HG03342 (cell line): ENCODE results near the gene BIN2.
"Not testable (repeated sequence)": the region's sequence is repeated elsewhere in the genome, so short reads cannot be mapped to it uniquely, and the experiment has no call there.

Experiments used
- ATAC-seq: cut with Tn5 transposase; IDR thresholded peaks from one replicate; pipeline ENCODE4 v1.9.1; 2021; ENCODE audit warnings: mild to moderate bottlenecking, moderate library complexity; ENCODE audit not compliant: unreplicated experiment

Gene BIN2

GRCh38 chr12:51263341-51263740 lies 60.6 kb downstream of the BIN2 start:
- ATAC-seq = no peak

DNA sequence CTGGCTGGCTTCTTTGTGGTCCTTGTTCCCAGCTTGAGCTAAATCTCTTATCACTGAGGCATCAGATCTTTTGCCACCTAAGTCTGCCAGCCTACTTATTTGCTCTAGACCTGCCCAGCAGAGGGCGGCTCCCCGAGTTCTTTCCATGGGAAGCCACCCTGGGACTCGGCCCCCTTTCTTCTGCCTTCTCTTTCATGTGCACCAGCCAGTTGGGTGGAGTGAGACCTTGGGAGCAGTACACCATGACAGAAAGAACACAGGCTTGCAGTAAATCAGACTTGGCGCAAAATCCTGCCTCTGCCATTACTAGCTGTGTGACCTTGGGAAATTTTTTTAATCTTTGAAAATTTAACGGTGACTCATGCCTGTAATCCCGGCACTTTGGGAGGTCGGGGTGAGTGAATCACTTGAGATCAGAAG lies 61.2 kb downstream of the BIN2 start:
- no peak for ATAC-seq

GRCh38 chr12:51259600-51259999 lies 64.4 kb downstream of the BIN2 start:
- not testable (repeated sequence) for ATAC-seq

DNA sequence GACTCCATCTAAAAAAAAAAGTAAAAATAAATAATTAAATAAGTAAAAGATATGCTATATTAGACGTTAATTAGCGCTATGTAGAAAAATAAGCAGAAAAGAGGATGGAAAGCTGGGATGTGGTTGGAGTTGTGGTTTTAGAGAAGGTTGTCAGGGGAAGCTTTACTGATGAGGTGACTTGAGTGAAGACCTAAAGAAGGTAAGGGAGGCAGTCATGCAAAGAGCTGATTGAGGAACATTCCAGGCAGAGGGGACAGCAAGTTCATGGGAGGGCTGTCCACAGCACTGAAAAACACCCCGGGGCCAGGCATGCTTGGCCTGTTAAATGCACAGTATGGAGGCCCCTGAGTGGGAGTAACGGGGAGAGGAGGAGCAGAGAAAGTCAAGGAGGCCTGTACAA lies 69.4 kb downstream of the BIN2 start:
- ATAC-seq = no peak

- no peak for ATAC-seq
These were observed 70.7 kb downstream of the BIN2 start for GRCh38 chr12:51253276-51253675.

GRCh38 chr12:51247523-51248206 lies 76.3 kb downstream of the BIN2 start:
- no peak for ATAC-seq

GRCh38 chr12:51246254-51246853 lies 77.6 kb downstream of the BIN2 start:
- ATAC-seq = no peak

- ATAC-seq = no peak
These were observed 78.3 kb downstream of the BIN2 start for GRCh38 chr12:51245476-51246253.

GRCh38 chr12:51244269-51244668 lies 79.7 kb downstream of the BIN2 start:
- ATAC-seq = no peak

- ATAC-seq = no peak
These were observed 81.1 kb downstream of the BIN2 start for GRCh38 chr12:51242876-51243275.

DNA sequence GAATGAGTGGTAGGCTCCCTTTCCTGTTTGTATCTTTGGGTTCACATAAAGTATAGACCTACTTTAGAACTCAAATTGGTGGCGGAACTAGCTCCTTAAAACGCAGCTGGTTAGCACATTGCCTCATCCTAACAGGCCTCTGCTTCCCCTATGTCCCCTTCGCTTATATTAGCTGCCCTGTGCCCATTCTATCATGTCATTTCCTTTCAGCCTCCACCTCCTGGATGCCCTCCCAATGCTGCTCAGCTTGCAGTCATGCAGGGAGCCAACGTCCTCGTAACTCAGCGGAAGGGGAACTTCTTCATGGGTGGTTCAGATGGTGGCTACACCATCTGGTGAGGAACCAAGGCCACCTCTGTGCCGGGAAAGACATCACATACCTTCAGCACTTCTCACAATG lies 81.9 kb downstream of the BIN2 start:
- ATAC-seq = no peak

DNA sequence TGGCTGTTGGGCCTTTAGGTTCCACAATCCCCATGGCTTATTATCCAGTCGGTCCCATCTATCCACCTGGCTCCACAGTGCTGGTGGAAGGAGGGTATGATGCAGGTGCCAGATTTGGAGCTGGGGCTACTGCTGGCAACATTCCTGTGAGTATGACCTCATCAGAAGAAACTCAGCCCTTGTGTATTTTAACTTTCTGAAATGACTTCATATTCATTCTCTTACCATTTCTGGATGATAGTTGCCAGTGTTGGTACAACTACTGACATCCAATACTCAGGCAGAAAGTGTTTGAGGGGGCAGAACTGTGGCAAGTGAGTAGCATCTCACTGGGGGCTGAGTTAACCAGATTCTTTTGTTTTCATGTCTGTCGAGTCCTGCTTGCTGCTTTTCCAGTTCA lies 83.0 kb downstream of the BIN2 start:
- ATAC-seq = no peak

DNA sequence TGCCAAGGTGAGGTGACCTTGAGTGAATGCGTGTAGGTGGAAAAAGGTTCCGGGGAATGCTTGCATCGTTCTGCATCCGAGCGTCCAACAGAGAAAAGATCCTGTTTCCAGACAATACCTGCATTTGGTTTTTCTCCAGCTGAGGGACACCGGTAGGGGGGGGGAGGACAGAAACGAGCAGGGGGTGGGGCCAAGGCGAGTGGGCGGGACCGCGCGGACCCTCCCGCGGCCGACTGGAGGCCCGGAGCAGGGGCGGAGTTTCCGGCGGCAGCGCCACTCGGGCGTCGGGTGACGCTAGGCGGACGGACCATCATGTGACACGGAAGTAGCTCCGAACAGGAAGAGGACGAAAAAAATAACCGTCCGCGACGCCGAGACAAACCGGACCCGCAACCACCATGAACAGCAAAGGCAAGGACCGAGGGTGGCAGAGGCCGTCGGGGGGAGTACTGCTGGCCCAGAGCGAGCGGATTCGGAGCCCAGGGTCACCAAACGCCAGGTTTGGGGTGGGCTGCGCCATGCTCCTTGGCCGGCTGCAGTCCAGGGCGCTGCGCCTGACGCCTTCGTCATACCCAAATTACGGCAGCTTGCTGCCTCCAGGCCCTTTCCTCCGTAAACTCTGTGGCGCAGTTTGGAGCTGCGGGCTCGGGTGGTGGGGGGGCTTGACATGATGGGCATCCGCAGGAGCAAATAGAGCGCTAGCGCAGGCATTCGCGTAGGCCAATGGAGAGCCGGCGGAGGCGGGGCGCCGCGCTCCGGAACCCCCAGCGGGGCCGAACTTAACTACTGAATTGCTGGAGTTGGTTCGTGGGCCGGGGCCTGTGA lies 85.3 kb downstream of the BIN2 start, which contains the start of gene DAZAP2:
DAZAP2 (plus strand) TSS at position 317 of the 825 bp plus-strand sequence; CDS start at position 399, 82 bp downstream.
- peak; percentile 83 for ATAC-seq

GRCh38 chr12:51238037-51238509 lies 85.9 kb downstream of the BIN2 start:
- ATAC-seq = peak; percentile 2

DNA sequence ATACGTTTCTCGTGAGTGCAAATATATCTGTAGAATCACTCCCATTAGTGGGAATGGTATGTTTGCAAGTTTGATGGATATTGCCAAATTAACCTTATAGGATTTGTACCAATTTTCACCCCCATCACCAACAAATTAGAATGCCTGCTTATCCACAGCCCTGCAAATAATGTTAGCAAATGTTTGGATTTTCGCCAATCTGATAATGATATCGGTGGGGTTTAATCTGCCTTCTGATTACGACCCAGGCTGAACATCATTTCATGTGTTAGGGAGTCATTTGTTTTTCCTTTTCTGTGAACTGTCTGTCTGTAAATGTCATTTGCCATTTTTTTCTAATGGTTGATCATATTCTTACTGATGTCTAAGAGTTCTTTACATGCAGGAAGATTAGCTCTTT lies 89.4 kb downstream of the BIN2 start:
- no peak for ATAC-seq

GRCh38 chr12:51232642-51233041 lies 91.3 kb downstream of the BIN2 start:
- no peak for ATAC-seq
